Neural crest cell (in vitro differentiated cells): ENCODE data around the gene LPAR1. TPM values are rescaled to one million over a fixed set of nuclear protein-coding genes. Genes with fewer than 3 reads are reported as not detected.

Experiments
- DNase-seq: peaks from one replicate; pipeline ENCODE4 v3.0.0; 2021; ENCODE audit warnings: low read depth, mixed read lengths, low spot score
- H3K27ac Mint-ChIP-seq: one replicate; pipeline ENCODE4 v1.8.0; 2021; ENCODE audit warnings: mild to moderate bottlenecking, mixed read lengths; ENCODE audit not compliant: unreplicated experiment
- H3K27me3 Mint-ChIP-seq: 2 replicates; pipeline ENCODE4 v1.8.0; 2021; ENCODE audit warnings: low read depth, mild to moderate bottlenecking, mixed read lengths
- H3K36me3 Mint-ChIP-seq: 2 replicates; pipeline ENCODE4 v1.8.0; 2021; ENCODE audit warnings: low read depth, mild to moderate bottlenecking, mixed read lengths
- H3K4me1 Mint-ChIP-seq: 2 replicates; pipeline ENCODE4 v1.8.0; 2021; ENCODE audit warnings: mixed read lengths
- H3K4me3 Mint-ChIP-seq: one replicate; pipeline ENCODE4 v1.8.0; 2021; ENCODE audit warnings: mild to moderate bottlenecking, mixed read lengths
- H3K9me3 Mint-ChIP-seq: 2 replicates; pipeline ENCODE4 v1.8.0; 2021; ENCODE audit warnings: mixed read lengths
- total RNA-seq: library from RNA; stranded (reverse); gene quantifications from 2 replicates; pipeline ENCODE4 v1.2.1, GENCODE V29; 2021
- TF ChIP-seq, protein P1 (sequence below): fragments of 200-600 bp; sonication (generic); conservative IDR thresholded peaks from 2 replicates; pipeline ENCODE4 v1.5.0; 2021; ENCODE audit warnings: antibody characterized with exemption, mild to moderate bottlenecking

LPAR1 gene
- total RNA-seq, 1 donor from 2014 or later: 11.3 TPM

- DNase-seq: no peak
- Mint-ChIP-seq H3K27me3 (no peaks in the 10 kb centered on the region), H3K36me3 (no peaks in the 10 kb centered on the region), H3K4me3 (no peak overlapping the region), H3K9me3 (no peaks in the 10 kb centered on the region), H3K4me1 (no peaks in the 10 kb centered on the region), H3K27ac (no peak overlapping the region)
- TF ChIP-seq, protein P1, sequence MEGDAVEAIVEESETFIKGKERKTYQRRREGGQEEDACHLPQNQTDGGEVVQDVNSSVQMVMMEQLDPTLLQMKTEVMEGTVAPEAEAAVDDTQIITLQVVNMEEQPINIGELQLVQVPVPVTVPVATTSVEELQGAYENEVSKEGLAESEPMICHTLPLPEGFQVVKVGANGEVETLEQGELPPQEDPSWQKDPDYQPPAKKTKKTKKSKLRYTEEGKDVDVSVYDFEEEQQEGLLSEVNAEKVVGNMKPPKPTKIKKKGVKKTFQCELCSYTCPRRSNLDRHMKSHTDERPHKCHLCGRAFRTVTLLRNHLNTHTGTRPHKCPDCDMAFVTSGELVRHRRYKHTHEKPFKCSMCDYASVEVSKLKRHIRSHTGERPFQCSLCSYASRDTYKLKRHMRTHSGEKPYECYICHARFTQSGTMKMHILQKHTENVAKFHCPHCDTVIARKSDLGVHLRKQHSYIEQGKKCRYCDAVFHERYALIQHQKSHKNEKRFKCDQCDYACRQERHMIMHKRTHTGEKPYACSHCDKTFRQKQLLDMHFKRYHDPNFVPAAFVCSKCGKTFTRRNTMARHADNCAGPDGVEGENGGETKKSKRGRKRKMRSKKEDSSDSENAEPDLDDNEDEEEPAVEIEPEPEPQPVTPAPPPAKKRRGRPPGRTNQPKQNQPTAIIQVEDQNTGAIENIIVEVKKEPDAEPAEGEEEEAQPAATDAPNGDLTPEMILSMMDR: no peak
Measured at GRCh38 chr9:111016426-111017045, 21.7 kb downstream of the LPAR1 start.

DNA sequence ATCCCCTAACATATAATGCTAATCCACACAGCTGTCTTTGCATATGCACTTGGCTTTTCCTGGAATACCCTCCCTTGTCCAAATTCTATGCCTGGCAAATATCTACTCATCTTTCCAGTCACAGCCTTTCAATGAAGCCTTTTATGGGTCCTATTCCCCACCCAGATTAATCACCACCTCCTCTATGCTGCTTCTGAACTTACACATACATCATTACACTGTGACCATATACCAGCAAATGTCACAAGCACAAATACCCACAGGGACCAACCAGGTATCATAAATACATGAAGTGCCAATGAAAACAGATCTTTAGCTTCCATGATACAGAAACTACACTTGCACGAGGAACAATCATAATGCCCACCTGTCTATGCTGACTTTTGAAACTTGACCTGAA is 22.3 kb downstream of the LPAR1 start:
- H3K27ac Mint-ChIP-seq: no peak overlapping the region
- H3K36me3 Mint-ChIP-seq: no peaks in the 10 kb centered on the region
- DNase-seq: no peak
- H3K4me3 Mint-ChIP-seq: no peak overlapping the region
- TF ChIP-seq, protein P1: no peak
- no peaks in the 10 kb centered on the region for H3K9me3 Mint-ChIP-seq
- H3K4me1 Mint-ChIP-seq: no peaks in the 10 kb centered on the region
- no peaks in the 10 kb centered on the region for H3K27me3 Mint-ChIP-seq

GRCh38 chr9:111013707-111014106 is 24.6 kb downstream of the LPAR1 start:
- no peaks in the 10 kb centered on the region for H3K4me1 Mint-ChIP-seq
- TF ChIP-seq, protein P1: no peak

DNA sequence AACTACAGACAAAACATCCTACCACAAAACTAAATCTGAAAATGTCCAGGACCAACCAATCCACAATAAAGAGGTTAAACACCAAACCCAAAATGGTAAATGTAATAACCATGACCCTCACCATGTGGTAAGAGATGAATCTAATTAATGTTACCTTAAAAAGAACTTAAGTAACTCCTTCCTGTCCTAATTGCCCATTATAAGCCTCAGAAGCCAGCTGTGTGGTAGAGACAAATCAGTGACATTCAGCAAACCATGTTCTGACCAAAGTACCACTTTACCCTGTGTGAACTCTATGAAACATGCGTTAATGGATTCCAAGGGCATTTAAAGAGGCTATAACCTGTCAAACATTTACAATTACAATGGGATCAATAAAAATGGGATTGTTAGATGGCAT is 25.0 kb downstream of the LPAR1 start:
- no peak overlapping the region for H3K4me3 Mint-ChIP-seq
- no peak overlapping the region for H3K27ac Mint-ChIP-seq
- H3K36me3 Mint-ChIP-seq: no peaks in the 10 kb centered on the region
- DNase-seq: no peak
- no peaks in the 10 kb centered on the region for H3K9me3 Mint-ChIP-seq
- TF ChIP-seq, protein P1: no peak
- H3K27me3 Mint-ChIP-seq: no peaks in the 10 kb centered on the region
- H3K4me1 Mint-ChIP-seq: no peaks in the 10 kb centered on the region

More at GRCh38 chr9:111013707-111014106, 24.6 kb downstream of the LPAR1 start:
- no peaks in the 10 kb centered on the region for H3K27me3 Mint-ChIP-seq
- H3K9me3 Mint-ChIP-seq: no peaks in the 10 kb centered on the region
- no peak overlapping the region for H3K27ac Mint-ChIP-seq
- no peak overlapping the region for H3K4me3 Mint-ChIP-seq
- no peaks in the 10 kb centered on the region for H3K36me3 Mint-ChIP-seq
- no peak for DNase-seq

GRCh38 chr9:111008158-111009075 is 29.9 kb downstream of the LPAR1 start:
- DNase-seq: no peak
- H3K4me3 Mint-ChIP-seq: no peak overlapping the region
- TF ChIP-seq, protein P1: no peak
- no peaks in the 10 kb centered on the region for H3K27me3 Mint-ChIP-seq
- peaks cover 10% of the 10 kb centered on the region for H3K36me3 Mint-ChIP-seq
- H3K9me3 Mint-ChIP-seq: peaks cover 5% of the 10 kb centered on the region
- H3K4me1 Mint-ChIP-seq: no peaks in the 10 kb centered on the region
- no peak overlapping the region for H3K27ac Mint-ChIP-seq
